ENCODE data around the gene LMAN1L.
"Not testable (repeated sequence)": the region's sequence is repeated elsewhere in the genome, so short reads cannot be mapped to it uniquely, and the experiment has no call there.

The LMAN1L gene

GRCh38 chr15:74782259-74783071, 30.2 kb upstream of the LMAN1L start:
- DNase-seq: no peak

DNA sequence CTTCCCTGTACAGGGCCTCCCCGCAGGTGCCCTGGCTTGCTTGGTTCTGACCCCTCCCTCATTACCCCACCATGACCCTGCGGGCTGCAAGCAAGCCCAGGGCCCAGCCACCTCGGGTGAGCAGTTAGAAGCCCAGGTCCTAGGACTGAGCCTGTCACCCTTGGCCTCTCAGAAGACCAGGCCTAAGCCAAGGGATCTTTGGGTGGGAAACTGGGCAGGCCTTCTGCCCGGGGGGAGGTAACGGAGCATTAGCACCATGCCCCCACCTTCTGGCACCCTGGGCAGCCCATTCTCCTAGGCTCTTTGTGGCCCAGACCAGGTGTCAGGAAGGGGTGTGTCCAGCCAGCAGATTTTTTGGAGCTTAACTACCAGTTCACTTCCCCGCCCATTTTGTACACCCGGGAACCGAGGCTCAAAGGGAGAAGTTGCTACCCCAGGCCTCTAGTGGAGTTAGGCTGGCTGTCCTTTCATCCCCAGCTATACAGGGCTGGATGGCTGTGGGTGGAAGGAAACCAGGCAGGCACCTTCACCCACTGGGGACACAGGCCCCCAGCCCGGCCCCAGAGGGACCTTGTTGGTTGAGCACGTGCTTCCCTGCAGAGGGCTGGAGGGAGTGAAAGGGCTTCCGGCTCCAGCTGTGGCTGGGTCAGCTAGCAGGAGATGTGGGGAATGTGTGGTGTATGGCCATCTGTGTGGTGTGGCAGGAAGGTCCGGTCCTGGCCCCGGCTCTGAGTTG, 29.4 kb upstream of the LMAN1L start:
- DNase-seq: no peak

GRCh38 chr15:74783808-74784175, 28.8 kb upstream of the LMAN1L start:
- no peak for DNase-seq

DNA sequence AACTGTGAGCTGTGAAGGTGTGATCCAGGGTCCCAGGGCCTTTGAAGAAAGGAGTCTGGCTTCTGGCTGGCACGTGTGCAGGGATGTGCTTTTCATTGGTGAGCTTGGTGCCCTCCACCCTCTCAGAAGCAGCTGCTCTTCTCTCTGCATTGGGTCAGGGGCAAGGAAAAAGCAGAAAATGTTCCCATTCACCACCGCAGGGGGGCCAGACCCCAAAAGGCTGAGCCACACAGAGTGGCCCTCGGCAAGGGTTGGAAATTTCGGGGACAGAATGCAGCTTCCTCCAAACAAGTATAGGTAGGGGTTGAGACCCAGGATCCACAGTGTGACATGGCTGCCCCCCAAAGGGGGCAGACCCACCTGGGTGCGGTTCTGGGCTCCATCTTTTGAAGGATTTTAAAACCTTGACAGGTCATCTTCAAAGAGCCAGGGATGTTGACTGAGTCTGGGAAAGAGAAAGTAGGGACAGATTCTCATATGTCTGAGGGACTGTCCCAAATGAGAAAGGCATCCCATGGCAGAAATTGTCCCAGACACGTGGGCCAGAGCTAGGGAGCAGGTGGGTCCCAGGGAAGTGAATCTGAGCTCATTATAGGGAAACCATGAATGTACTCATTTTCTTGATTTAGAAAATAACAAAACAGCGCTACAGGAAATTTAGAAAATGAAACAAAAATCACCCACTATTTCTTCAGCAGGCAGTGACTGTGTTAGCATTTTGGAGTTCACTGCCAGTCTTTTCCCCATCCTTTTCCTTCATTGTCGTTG, 28.0 kb upstream of the LMAN1L start:
- DNase-seq: no peak

DNA sequence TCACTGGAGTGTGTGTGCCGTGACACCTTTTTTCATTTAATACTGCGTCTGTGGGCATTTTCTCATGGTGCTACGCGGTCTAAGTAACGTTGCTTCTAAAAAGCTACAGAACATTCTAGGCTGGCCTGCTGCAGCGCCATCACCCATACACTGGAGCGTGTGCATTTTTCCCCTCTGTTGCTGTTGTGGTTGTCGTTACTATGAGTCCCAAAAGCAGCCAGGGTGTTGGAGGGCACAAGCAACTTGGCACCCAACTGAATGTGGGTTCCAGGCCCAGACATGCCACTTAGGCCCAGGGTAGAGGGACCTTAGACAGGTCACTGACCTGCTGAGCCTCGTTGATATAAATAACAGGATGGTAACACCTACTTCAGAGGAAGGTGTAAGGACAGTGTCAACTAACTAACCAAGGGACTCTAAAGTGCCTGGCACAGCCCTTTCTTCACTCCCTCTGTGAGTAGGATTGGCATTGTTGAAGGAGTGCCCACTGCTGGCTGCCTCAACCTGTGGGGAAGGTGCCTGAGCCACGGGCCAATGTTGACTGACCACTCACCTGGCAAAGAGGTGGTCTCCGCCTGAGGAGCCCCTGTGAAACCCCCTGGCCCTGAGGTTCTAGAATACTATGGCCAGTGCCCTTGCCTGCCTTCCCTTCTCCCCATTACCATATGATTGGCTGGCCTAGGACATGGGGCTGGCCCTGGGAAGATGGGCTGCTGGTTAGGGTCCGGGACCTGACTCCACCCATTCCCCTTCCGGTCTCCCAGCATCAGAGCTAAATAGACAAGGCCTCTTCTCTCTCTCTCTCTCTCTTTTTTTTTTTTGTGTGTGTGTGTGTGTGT, 27.2 kb upstream of the LMAN1L start:
- no peak for DNase-seq

DNA sequence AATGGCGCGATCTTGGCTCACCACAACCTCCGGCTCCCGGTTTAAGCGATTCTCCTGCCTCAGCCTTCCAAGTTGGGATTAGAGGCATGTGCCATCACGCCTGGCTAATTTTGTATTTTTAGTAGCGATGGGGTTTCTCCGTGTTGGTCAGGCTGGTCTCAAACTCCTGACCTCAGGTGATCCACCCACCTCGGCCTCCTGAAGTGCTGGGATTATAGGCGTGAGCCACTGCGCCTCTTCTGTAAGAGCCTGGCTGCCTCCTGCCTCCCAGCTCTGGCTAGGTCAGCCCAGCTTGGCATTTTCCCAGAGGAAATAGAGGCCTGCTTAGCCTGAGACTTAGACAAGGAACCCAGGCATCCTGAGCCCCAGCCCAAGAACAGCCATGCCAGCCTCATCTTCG, 26.6 kb upstream of the LMAN1L start:
- not testable (repeated sequence) for DNase-seq

GRCh38 chr15:74786551-74787165, 26.0 kb upstream of the LMAN1L start:
- no peak for DNase-seq

DNA sequence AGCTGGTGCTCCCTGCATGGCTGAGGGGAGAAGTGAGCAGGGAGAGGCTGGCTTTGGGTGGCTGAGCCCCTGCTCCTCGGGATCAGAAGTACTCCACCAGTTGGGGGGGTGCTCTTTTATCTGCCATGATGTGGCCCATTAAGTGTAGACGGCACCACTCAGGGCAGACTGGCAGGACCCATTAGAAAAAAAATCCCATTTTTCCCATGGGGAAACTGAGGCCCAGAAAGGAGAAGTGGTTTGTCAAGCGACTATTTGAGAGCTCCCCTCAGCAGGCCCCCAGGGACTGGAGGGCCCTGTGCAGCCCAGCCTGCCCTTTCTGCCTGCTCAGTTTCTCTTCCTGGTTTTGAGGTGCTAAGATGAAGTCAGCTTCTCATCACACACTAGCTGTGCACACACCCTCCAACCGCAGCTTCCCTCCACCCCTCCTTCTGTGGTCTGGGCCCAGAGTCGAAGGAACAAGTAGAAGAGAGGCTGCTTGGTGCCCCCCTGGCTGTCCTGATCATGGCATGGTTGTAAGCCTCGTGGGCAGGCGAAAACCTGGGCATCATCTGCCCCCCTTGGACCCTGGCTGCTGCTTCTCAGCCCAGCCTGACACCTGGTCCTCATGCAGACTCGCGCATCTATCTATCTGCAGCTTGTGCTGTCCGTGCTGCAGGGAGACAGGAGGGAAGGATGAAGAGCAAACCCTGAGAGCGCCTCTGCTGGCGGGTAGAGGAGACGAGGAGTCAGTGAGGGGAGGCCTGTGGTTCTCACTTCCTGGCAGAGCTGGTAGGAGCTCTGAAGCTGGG, 25.2 kb upstream of the LMAN1L start:
- DNase-seq: no peak

DNA sequence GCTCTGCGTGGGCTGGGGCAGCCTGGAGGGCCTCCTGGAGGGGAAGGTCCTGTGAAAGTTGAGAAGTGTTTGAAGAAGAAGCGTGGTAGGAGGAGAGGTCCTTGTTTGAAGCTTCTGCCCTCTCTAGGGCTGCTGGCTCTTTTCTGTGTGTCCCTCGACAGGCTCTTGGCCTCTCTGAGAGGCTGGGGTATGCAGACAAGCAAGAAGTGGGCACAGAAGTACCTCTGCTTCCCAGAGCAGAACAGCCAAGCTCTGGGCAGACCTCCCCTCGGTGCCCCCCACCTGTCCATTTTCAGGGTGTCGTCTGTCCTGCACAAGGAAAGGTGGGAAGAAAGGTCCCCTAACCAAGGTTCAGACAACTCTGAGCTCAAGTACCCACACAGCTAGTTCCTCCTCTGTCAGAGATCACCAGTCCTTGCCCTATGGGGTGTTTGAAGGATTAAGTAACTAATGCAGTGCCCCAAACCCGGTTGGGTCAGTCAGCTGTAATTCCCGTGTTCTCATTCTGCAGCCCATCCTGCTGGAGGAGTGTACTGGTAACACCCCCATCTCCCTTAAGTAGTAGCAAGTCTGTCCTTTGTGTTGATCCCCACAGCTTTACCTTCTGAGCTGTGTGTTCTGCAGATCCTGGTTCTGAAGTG, 24.5 kb upstream of the LMAN1L start:
- no peak for DNase-seq

DNA sequence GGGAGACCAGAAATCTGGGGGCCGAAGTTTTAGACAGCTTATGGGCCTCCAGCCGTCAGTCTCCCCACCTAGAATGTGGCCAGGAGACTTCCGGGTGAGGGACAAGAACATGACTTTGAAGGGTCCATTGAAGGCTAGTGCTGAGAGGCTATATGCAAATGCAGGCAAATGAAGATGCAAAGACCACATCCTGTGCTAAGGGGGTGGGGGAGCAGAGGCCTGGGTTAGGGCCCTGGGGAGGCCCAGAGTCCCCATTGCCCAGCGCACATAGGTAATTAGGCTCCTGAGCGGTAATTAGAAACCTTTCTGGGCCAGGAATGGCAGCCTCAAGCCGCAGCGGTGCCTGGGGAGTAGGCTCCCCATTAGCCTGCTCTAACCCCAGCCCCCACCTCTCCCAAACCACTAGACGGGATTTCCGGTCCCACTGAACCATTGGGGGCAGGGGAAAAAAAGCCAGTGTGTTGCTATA, 23.9 kb upstream of the LMAN1L start:
- DNase-seq: no peak

GRCh38 chr15:74789171-74789631, 23.4 kb upstream of the LMAN1L start:
- no peak for DNase-seq

- no peak for DNase-seq
These were observed 22.9 kb upstream of the LMAN1L start for GRCh38 chr15:74789741-74790079.

DNA sequence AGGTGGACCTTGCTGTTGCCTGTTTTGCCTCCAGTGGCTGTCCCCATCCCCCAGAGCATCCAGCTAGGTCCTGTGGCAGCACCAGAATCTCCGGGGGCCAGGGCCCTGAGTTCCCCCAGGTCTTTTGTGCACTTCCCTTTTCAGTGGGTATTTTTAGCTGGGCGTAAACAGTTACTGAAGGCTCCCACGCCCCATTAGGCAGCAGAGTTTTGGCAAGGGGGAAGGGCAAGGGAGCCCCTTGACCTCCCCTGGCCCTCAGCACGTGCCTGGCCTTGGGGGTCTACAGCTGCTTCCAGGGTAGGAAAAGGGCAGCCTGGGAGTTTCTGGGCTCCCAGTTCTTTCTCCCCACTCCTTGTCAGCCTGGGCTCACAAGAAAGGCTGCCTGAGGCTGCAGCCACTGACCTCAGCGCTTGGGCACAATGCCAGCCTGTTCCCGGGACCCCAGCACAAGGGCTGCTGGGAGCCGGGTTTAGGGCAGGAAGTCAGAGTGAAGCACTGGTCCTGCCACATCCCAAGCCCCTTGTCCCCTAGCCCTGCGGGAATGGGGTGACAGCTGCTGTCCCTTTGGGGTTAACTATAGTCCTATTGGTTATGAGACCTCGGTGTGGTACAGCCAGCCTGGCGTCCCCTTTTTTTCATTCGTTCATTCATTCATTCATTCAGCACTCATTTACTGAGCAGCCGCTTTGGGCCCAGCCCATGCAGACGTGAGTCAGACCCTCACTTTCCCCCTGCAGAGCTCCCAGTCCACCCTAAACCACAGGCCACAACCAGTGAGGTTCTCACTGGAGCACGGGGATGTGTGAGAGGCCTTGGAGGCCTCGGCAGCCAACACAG, 22.3 kb upstream of the LMAN1L start:
- no peak for DNase-seq

GRCh38 chr15:74791007-74791406, 21.6 kb upstream of the LMAN1L start:
- no peak for DNase-seq

DNA sequence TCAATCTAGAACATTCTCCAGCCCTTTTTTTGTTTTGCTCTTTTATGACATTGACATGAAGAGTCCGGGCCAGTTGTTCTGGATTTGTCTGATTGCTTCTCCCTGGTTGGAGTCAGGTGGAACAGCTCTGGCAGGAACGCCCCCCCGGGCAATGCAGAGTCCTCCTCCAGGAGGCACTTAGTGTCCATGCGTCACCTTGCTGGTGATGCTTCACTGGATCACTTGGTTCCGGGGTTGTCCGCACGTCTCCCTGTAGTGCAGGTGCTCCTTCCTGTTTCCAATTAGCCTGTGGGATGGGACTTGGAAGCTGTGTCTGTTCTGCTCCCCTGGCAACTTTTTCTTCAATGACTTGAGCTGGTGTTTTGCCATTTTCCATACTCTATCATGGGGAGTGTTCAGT, 21.0 kb upstream of the LMAN1L start:
- DNase-seq: no peak

- DNase-seq: no peak
These were observed 20.2 kb upstream of the LMAN1L start for GRCh38 chr15:74792227-74793016.

- DNase-seq: no peak
These were observed 19.3 kb upstream of the LMAN1L start for GRCh38 chr15:74793135-74794028.

Measured in NCI-H1417 treated with DMSO at 0.1 percent for 48 hours (cell line).